Peyer's patch (tissue), 4 donors: ENCODE results near the gene ASCC3. TPM values are rescaled to one million over a fixed set of nuclear protein-coding genes. Genes with fewer than 3 reads are reported as not detected.

Experiments
- DNase-seq, 3 donors: peaks; one replicate each; pipeline ENCODE4 v3.0.0-alpha.2; 2017 to 2019
- H3K27ac ChIP-seq, 4 donors: fragments of 200-600 bp; sonication (generic); one replicate each; pipeline ENCODE4 v1.5.1; 2016 to 2019
- H3K27me3 ChIP-seq, 2 donors: fragments of 200-600 bp; sonication (generic); one replicate each; pipeline ENCODE4 v1.5.1; 2019
- H3K36me3 ChIP-seq, 3 donors: fragments of 200-600 bp; sonication (generic); one replicate each; pipeline ENCODE4 v1.5.1; 2016 to 2019
- H3K4me1 ChIP-seq, 4 donors: fragments of 200-600 bp; sonication (generic); one replicate each; pipeline ENCODE4 v1.5.1; 2016 to 2019
- H3K4me3 ChIP-seq, 4 donors: fragments of 200-600 bp; sonication (generic); 1 replicate in 3 of 4; 2 replicates in 1 of 4; pipeline ENCODE4 v1.5.1; 2016 to 2019; ENCODE audit warnings: mild to moderate bottlenecking in 1 of 4
- H3K9me3 ChIP-seq, 4 donors: fragments of 200-600 bp; sonication (generic); one replicate each; pipeline ENCODE4 v1.5.1; 2016 to 2019; ENCODE audit warnings: mild to moderate bottlenecking in 1 of 4
- POLR2A ChIP-seq, 2 donors: fragments of 450-650 bp; IDR thresholded peaks; one replicate each; pipeline ENCODE4 v1.5.1; 2017; ENCODE audit warnings: antibody characterized with exemption in 2 of 2, mild to moderate bottlenecking in 2 of 2, moderate library complexity in 2 of 2
- total RNA-seq, 4 donors: library from RNA; depleted of rRNA; stranded (reverse); fragments of >200 nt; gene quantifications; one replicate each; pipeline ENCODE4 v1.1.0, GENCODE V29; 2016
- TF ChIP-seq, protein P1 (sequence below), 6 experiments: fragments of 450-650 bp in 4 of 6; fragments of 200-600 bp in 2 of 6; sonication (generic) in 1 of 6; IDR thresholded peaks; one replicate each; pipeline ENCODE4 v1.5.1; 2017 to 2019; ENCODE audit warnings: antibody characterized with exemption in 6 of 6, mild to moderate bottlenecking in 3 of 6, moderate library complexity in 1 of 6

The ASCC3 gene
- total RNA-seq, 4 donors from 2014 or later = 21.1 to 69.3 (median 40.6) TPM

DNA sequence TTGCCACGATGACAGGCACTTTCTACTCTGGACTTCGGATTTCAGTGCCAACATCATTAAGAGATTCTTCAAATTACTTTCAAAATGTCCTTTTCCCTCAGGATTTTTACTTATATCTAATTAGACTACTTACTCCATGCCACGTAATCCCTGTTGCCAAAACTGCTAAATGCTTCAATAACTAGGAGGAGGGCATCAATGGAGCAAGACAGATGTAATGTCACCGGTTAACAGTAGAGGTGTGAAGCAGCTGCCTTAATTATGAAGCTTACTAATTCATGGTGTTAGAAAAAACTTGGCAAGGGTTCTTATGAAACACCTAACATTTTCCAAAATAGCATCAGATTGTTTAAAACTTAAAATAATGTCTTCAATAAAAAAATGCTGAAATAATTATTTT is 305.2 kb downstream of the ASCC3 start:
- TF ChIP-seq, protein P1, sequence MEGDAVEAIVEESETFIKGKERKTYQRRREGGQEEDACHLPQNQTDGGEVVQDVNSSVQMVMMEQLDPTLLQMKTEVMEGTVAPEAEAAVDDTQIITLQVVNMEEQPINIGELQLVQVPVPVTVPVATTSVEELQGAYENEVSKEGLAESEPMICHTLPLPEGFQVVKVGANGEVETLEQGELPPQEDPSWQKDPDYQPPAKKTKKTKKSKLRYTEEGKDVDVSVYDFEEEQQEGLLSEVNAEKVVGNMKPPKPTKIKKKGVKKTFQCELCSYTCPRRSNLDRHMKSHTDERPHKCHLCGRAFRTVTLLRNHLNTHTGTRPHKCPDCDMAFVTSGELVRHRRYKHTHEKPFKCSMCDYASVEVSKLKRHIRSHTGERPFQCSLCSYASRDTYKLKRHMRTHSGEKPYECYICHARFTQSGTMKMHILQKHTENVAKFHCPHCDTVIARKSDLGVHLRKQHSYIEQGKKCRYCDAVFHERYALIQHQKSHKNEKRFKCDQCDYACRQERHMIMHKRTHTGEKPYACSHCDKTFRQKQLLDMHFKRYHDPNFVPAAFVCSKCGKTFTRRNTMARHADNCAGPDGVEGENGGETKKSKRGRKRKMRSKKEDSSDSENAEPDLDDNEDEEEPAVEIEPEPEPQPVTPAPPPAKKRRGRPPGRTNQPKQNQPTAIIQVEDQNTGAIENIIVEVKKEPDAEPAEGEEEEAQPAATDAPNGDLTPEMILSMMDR (IDR thresholded peaks at IDR 0.05) = no peak
- TF ChIP-seq POLR2A (IDR thresholded peaks at IDR 0.05) = no peak
- H3K4me1 ChIP-seq = no peaks in the 10 kb centered on the region
- DNase-seq = no peak
- no peaks in the 10 kb centered on the region for H3K36me3 ChIP-seq
- H3K9me3 ChIP-seq = no peaks in the 10 kb centered on the region
- H3K27ac ChIP-seq = no peak overlapping the region
- no peak overlapping the region for H3K4me3 ChIP-seq
- H3K27me3 ChIP-seq = no peaks in the 10 kb centered on the region

DNA sequence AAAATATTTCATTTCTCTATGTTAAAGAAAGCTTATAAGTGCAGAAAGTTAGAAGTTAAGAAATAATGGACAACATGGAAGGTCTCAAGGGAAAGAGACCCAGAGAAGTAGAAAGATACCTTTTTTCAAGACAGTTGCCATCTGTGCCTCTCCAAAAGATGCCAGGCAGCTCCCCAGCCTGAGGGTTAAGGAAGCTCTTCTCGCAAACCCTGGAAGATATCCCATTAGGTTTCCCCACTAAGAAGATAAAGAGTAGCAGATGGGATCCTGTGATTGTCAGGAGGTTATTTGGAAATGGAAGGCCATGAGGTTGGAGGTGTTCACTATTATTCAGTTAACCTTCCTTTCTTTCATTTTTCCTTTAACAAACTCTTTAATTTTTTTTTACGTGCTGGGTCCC is 306.3 kb downstream of the ASCC3 start:
- Histone ChIP-seq H3K36me3 (no peaks in the 10 kb centered on the region), H3K4me1 (no peaks in the 10 kb centered on the region), H3K9me3 (no peaks in the 10 kb centered on the region), H3K27me3 (no peaks in the 10 kb centered on the region), H3K4me3 (no peak overlapping the region), H3K27ac (no peak overlapping the region)
- DNase-seq = no peak
- TF ChIP-seq POLR2A (IDR thresholded peaks at IDR 0.05) = no peak
- TF ChIP-seq, protein P1 (IDR thresholded peaks at IDR 0.05) = no peak

DNA sequence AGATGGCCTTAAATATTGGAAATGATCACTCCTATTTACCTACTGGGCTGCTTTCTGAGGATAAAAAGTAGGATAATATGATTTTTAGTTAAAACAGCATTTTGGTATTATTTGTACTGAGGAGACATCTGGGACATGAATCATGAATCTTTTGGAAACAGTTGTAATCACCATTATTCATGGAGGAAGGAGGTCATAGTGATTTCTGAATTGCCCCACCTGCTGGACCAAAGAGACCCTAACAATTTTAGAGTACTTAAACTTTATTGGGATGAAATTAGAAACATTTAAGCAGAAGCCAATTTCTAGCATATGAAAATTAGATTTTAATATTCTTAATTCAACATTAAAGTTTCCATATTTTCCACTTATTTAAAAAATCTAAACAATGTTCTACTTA is 308.0 kb downstream of the ASCC3 start:
- H3K4me1 ChIP-seq = no peaks in the 10 kb centered on the region
- no peaks in the 10 kb centered on the region for H3K36me3 ChIP-seq
- no peak overlapping the region for H3K4me3 ChIP-seq
- H3K27me3 ChIP-seq = no peaks in the 10 kb centered on the region
- TF ChIP-seq POLR2A (IDR thresholded peaks at IDR 0.05) = no peak
- no peak for DNase-seq
- no peaks in the 10 kb centered on the region for H3K9me3 ChIP-seq
- H3K27ac ChIP-seq = no peak overlapping the region

DNA sequence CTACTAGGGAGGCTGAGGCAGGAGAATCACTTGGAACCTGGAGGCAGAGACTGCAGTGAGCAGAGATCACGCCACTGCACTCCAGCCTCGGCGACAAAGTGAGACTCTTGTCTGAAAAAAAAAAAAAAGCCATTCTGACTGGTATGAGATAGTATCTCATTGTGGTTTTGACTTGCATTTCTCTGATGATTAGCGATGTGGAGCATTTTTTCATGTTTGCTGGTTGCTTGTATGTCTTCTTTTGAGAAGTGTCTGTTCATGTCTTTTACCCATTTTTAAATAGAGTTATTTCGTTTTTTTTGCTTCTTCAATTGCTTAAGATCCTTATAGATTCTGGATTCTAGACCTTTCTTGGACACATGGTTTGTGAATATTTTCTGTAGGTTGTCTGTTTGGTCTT is 312.9 kb downstream of the ASCC3 start:
- no peaks in the 10 kb centered on the region for H3K27me3 ChIP-seq
- no peak overlapping the region for H3K4me3 ChIP-seq
- TF ChIP-seq POLR2A (IDR thresholded peaks at IDR 0.05) = no peak
- TF ChIP-seq, protein P1 (IDR thresholded peaks at IDR 0.05) = no peak
- no peak for DNase-seq
- no peak overlapping the region for H3K27ac ChIP-seq
- no peaks in the 10 kb centered on the region for H3K36me3 ChIP-seq
- no peaks in the 10 kb centered on the region for H3K9me3 ChIP-seq
- no peaks in the 10 kb centered on the region for H3K4me1 ChIP-seq

DNA sequence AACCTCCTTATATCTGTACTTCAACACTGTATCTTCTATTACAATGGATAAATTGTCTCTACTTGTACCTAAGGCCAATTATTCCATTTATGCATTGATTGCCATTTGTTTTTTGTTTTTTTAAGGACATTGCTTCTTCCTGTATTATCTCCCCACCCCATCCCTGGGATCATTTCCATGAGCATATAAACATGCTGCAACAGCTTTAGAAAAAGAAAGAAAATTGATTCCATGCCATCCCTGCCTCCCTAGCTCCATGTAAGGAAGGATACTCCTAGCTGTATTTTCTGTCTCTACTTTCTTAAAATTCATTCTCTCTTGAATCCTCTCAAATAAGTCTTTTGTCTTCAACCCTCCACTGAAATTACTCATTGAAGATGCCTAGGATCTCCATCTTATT is 314.6 kb downstream of the ASCC3 start:
- H3K4me1 ChIP-seq = no peaks in the 10 kb centered on the region
- no peak overlapping the region for H3K4me3 ChIP-seq
- DNase-seq = no peak
- no peaks in the 10 kb centered on the region for H3K27me3 ChIP-seq
- TF ChIP-seq POLR2A (IDR thresholded peaks at IDR 0.05) = no peak
- TF ChIP-seq, protein P1 (IDR thresholded peaks at IDR 0.05) = no peak
- H3K36me3 ChIP-seq = no peaks in the 10 kb centered on the region
- H3K9me3 ChIP-seq = no peaks in the 10 kb centered on the region
- H3K27ac ChIP-seq = no peak overlapping the region

DNA sequence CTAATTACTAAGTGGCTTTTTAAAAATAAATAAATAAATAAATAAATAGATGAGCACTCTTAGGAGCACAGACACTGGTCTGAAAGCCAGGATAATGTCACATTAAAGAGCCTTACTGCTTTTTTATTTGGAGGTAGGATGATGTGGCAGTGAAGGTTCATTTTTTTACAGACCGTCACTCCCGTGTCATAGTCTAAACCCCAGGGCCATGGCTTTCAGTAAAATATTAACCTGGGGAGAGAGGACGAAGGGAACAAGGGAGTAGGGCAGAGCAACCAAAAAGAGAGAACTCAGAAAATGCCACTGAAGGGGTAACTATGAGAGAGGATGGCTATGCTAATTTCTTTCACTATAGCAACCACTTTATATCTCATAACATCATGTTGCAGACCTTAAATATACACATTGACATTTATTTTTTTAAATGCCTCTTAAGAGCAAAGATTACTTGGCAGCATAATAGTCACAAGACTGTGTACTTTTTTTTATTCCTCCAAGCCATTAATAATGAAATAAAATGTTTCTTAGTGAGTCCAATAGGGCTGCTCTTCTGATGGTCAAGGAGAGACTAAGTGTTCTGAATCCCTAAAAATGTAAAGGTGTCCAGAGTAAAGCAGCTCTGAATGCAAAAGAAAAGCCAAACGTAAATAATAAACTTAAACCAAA is 315.6 kb downstream of the ASCC3 start:
- Histone ChIP-seq H3K27me3 (no peaks in the 10 kb centered on the region), H3K4me1 (no peaks in the 10 kb centered on the region), H3K36me3 (no peaks in the 10 kb centered on the region), H3K27ac (no peak overlapping the region), H3K9me3 (no peaks in the 10 kb centered on the region), H3K4me3 (no peak overlapping the region)
- TF ChIP-seq, protein P1 (IDR thresholded peaks at IDR 0.05) = no peak
- TF ChIP-seq POLR2A (IDR thresholded peaks at IDR 0.05) = no peak
- no peak for DNase-seq
